GM19452 (cell line): ENCODE measurements around the gene MAPRE2.

Source experiments
- ATAC-seq: cut with Tn5 transposase; IDR thresholded peaks from one replicate; pipeline ENCODE4 v1.9.1; 2021; ENCODE audit not compliant: unreplicated experiment

Gene MAPRE2

GRCh38 chr18:35174093-35174731 lies 133.0 kb downstream of the MAPRE2 start:
- peak; percentile 80 for ATAC-seq

- ATAC-seq = no peak
These were observed 133.5 kb downstream of the MAPRE2 start for GRCh38 chr18:35174745-35175144.

- ATAC-seq = no peak
These were observed 135.7 kb downstream of the MAPRE2 start for GRCh38 chr18:35176925-35177324.

- ATAC-seq = no peak
These were observed 137.0 kb downstream of the MAPRE2 start for GRCh38 chr18:35178260-35178659.

GRCh38 chr18:35179906-35180305 lies 138.7 kb downstream of the MAPRE2 start:
- ATAC-seq = no peak

GRCh38 chr18:35180455-35180854 lies 139.2 kb downstream of the MAPRE2 start:
- ATAC-seq = no peak

- no peak for ATAC-seq
These were observed 140.9 kb downstream of the MAPRE2 start for GRCh38 chr18:35182151-35182550.

GRCh38 chr18:35183886-35184285 lies 142.7 kb downstream of the MAPRE2 start:
- no peak for ATAC-seq

GRCh38 chr18:35185771-35186170 lies 144.6 kb downstream of the MAPRE2 start:
- ATAC-seq = no peak

- ATAC-seq = no peak
These were observed 145.2 kb downstream of the MAPRE2 start for GRCh38 chr18:35186291-35187034.

- ATAC-seq = no peak
These were observed 148.3 kb downstream of the MAPRE2 start for GRCh38 chr18:35189510-35189909.

- no peak for ATAC-seq
These were observed 149.9 kb downstream of the MAPRE2 start for GRCh38 chr18:35190948-35191697.

GRCh38 chr18:35191698-35192025 lies 150.4 kb downstream of the MAPRE2 start:
- ATAC-seq = no peak

- no peak for ATAC-seq
These were observed 151.2 kb downstream of the MAPRE2 start for GRCh38 chr18:35192415-35192814.
